AG09309 (cell line): ENCODE data around the gene PRKACA.

Experiments used
- DNase-seq: peaks from one replicate; pipeline ENCODE4 v3.0.0-alpha.2; 2010; ENCODE audit warnings: low read depth
- H3K4me3 ChIP-seq: 2 replicates; pipeline ENCODE4 v1.5.1; 2011; ENCODE audit warnings: mild to moderate bottlenecking, low read depth, low read length, moderate library complexity; ENCODE audit not compliant: control insufficient read depth
- CTCF ChIP-seq: IDR thresholded peaks from 2 replicates; pipeline ENCODE4 v1.5.1; 2011; ENCODE audit warnings: mild to moderate bottlenecking, low read depth, low read length, inconsistent platforms; ENCODE audit not compliant: insufficient read depth, control insufficient read depth; ENCODE audit errors: missing control alignments

The PRKACA gene

GRCh38 chr19:14117668-14118164 is at the start of gene PRKACA:
PRKACA (minus strand) TSS chr19:14117762; CDS start chr19:14117547, 215 bp downstream.
- peak within 1 kb of the TSS; percentile 85 for H3K4me3 ChIP-seq
- no peak for TF ChIP-seq CTCF
- DNase-seq: peak; percentile 94

- no peak for DNase-seq
- no peak for TF ChIP-seq CTCF
- no peak overlapping the region for H3K4me3 ChIP-seq
Observed at GRCh38 chr19:14166999-14167575, 49.5 kb upstream of the PRKACA start.

GRCh38 chr19:14165990-14166830 is 48.6 kb upstream of the PRKACA start:
- no peak for TF ChIP-seq CTCF
- no peak overlapping the region for H3K4me3 ChIP-seq
- DNase-seq: no peak

GRCh38 chr19:14164724-14165493 is 47.3 kb upstream of the PRKACA start:
- DNase-seq: no peak
- no peak for TF ChIP-seq CTCF

GRCh38 chr19:14164082-14164481 is 46.5 kb upstream of the PRKACA start:
- no peak for TF ChIP-seq CTCF
- DNase-seq: no peak
- H3K4me3 ChIP-seq: no peak overlapping the region

More at GRCh38 chr19:14164724-14165493, 47.3 kb upstream of the PRKACA start:
- H3K4me3 ChIP-seq: no peak overlapping the region

GRCh38 chr19:14162871-14163297 is 45.3 kb upstream of the PRKACA start:
- TF ChIP-seq CTCF: no peak
- no peak overlapping the region for H3K4me3 ChIP-seq
- no peak for DNase-seq
